Activated T-helper 1 cell treated with anti-CD3 and anti-CD28 coated beads, Interleukin-12 subunit alpha, Interleukin-12 subunit beta, Interleukin-2, Interleukin-4 antibody, amounts not matched to agents 30 ng/mL and 10 ng/mL and 1 ng/mL, durations not matched to agents 14 hours and 24 hours and 36 hours (primary cell): ENCODE measurements around the gene DAGLB. TPM values are rescaled to one million over a fixed set of nuclear protein-coding genes. Genes with fewer than 3 reads are reported as not detected.
"Not testable (repeated sequence)": the region's sequence is repeated elsewhere in the genome, so short reads cannot be mapped to it uniquely, and the experiment has no call there.

Experiments
- DNase-seq: peaks from one replicate; pipeline ENCODE4 v3.0.0; 2021; ENCODE audit warnings: low spot score
- H3K27ac Mint-ChIP-seq: one replicate; pipeline ENCODE4 v1.8.0; 2021; ENCODE audit warnings: mild to moderate bottlenecking, mixed read lengths
- H3K27me3 Mint-ChIP-seq: one replicate; pipeline ENCODE4 v1.8.0; 2022; ENCODE audit warnings: mild to moderate bottlenecking, moderate library complexity, mixed read lengths; ENCODE audit not compliant: insufficient read depth
- H3K36me3 Mint-ChIP-seq: one replicate; pipeline ENCODE4 v1.8.0; 2021; ENCODE audit warnings: low read depth, mixed read lengths
- H3K4me1 Mint-ChIP-seq: one replicate; pipeline ENCODE4 v1.8.0; 2021; ENCODE audit warnings: low read depth, mixed read lengths
- H3K4me3 Mint-ChIP-seq: one replicate; pipeline ENCODE4 v1.8.0; 2021; ENCODE audit warnings: mild to moderate bottlenecking, moderate library complexity, mixed read lengths
- H3K9me3 Mint-ChIP-seq: one replicate; pipeline ENCODE4 v1.8.0; 2021; ENCODE audit warnings: mixed read lengths
- intact Hi-C: fragments of 100-400 bp; cut with micrococcal nuclease; formaldehyde crosslinking; loops from one replicate; pipeline ENCODE4 v1.15.1; 2024
- total RNA-seq: library from RNA; stranded (reverse); gene quantifications from 2 replicates; pipeline ENCODE4 v1.2.3, GENCODE V29; 2022

DAGLB gene
- total RNA-seq, 1 donor from 2014 or later = 20.3 TPM

DNA sequence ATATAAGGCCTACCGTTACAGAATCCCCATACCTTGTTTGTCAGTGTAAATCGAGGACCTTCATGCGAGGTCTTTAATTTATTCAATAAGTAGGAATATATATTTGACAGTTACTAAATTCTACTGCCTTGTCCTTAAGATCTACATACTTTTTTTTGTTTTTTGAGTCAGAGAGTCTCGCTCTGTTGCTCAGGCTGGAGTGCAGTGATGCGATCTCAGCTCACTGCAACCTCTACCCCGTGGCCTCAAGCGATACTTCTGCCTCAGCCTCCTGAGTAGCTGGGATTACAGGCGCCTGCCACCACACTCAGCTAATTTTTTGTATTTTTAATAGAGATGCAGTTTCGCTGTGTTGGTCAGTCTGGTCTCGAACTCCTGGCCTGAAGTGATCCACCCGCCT lies 65.9 kb downstream of the DAGLB start:
- H3K4me1 Mint-ChIP-seq = peaks cover 68% of the 10 kb centered on the region
- intact Hi-C loops, H3K9me3 Mint-ChIP-seq, H3K4me3 Mint-ChIP-seq, H3K27ac Mint-ChIP-seq, DNase-seq, H3K27me3 Mint-ChIP-seq: not testable (repeated sequence)
- H3K36me3 Mint-ChIP-seq = peaks cover 18% of the 10 kb centered on the region

DNA sequence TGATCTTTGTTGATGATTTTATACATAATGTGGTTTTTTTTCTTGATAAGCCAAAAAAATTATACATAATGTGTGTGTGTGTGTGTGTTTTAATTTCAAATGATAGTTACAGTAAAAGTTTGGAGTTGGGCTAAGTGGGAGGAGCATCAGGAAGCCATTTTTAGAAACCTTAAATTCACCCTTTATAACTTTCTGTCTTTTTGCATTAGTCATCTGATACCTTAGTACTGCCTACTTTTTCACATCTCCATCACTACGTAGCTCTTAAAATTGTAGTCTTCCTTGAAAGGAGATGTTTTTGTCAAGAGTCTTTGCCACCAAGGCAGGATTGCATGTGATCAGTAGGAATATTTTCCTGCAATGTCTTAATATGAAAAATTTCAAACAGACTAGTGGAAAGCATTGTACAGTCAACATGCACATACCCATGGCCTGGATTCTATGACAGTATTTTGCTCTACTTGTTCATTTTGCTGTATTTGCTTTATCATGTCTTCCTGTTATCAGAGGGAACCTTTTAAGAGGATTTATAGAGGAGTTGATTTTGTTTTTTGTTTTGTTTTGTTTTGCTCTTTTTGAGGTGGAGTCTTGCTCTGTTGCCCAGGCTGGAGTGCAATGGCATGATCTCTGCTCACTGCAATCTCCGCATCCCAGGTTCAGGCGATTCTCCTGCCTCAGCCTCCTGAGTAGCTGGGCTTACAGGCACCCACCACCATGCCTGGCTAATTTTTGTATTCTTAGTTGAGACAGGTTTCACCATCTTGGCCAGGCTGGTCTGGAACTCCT lies 67.3 kb downstream of the DAGLB start:
- no peaks in the 10 kb centered on the region for H3K27me3 Mint-ChIP-seq
- H3K4me1 Mint-ChIP-seq = peaks cover 65% of the 10 kb centered on the region
- no peak for DNase-seq
- peak overlapping the region; percentile 50 for H3K27ac Mint-ChIP-seq
- intact Hi-C loops = no loop called here
- H3K4me3 Mint-ChIP-seq = no peak overlapping the region
- peaks cover 19% of the 10 kb centered on the region for H3K36me3 Mint-ChIP-seq
- H3K9me3 Mint-ChIP-seq = no peaks in the 10 kb centered on the region

DNA sequence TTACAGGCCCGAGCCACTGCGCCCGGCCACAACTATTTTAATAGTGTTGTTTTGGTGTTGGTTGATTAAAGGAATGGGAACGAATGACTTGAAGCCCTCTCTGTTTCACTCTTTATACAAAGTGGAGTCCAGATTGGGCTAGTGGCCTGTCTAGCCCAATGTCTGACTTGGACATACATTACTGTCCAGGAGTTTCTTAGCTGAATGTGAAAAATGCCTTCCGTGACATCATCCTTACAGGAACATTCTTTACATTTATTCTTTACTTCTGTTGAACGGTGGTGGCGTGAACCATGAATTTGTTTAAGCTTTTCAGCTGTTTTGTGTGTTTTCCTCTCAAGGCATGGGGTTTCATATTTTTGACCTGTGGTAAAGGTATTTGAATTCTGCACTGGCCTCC lies 67.9 kb downstream of the DAGLB start:
- H3K9me3 Mint-ChIP-seq = no peaks in the 10 kb centered on the region
- H3K36me3 Mint-ChIP-seq = peaks cover 22% of the 10 kb centered on the region
- intact Hi-C loops = no loop called here
- H3K4me1 Mint-ChIP-seq = peaks cover 62% of the 10 kb centered on the region
- no peak for DNase-seq
- H3K27ac Mint-ChIP-seq = no peak overlapping the region
- no peaks in the 10 kb centered on the region for H3K27me3 Mint-ChIP-seq
- H3K4me3 Mint-ChIP-seq = no peak overlapping the region

DNA sequence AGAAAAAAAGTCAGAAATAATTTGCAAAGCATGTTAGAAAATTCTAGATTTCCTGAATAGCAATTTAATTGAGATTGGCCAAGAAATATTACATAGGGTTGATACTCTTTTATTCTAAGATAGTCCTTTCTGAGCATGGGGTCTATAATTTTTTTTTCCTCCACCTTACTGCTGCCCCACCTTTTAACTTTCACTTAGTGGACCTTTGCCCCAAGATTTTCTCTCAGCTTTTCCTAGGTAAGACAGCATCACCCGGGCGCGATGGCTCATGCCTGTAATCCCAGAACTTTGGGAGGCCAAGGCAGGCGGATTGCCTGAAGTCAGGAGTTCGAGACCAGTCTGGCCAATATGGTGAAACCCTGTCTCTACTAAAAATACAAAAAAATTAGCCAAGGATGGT lies 69.2 kb downstream of the DAGLB start:
- H3K27ac Mint-ChIP-seq, intact Hi-C loops, DNase-seq, H3K9me3 Mint-ChIP-seq, H3K27me3 Mint-ChIP-seq, H3K4me3 Mint-ChIP-seq: not testable (repeated sequence)
- H3K36me3 Mint-ChIP-seq = peaks cover 22% of the 10 kb centered on the region
- peaks cover 55% of the 10 kb centered on the region for H3K4me1 Mint-ChIP-seq

DNA sequence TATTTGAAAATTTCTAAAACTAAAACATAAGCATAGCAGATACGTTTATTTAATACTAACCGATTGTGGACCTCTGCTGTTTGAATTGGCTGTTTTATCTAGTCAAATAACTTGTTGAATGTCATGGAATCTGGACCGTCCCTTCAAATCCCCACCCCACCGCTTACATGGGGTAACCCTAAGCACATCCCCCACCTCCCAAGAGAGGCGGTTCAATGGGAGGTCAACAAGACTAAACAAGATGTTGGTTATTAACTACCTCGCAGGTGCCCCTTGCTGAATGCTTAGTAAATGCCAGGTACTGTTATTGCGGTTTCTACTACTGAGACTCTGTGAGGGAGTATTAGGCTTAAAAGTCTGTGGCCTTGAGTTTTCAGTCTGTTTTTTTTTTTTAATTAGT lies 70.9 kb downstream of the DAGLB start:
- Mint-ChIP-seq H3K36me3 (peaks cover 15% of the 10 kb centered on the region), H3K4me1 (peaks cover 37% of the 10 kb centered on the region), H3K27ac (no peak overlapping the region), H3K27me3 (no peaks in the 10 kb centered on the region), H3K9me3 (no peaks in the 10 kb centered on the region), H3K4me3 (peak overlapping the region; percentile 53)
- DNase-seq = no peak
- intact Hi-C loops = no loop called here

DNA sequence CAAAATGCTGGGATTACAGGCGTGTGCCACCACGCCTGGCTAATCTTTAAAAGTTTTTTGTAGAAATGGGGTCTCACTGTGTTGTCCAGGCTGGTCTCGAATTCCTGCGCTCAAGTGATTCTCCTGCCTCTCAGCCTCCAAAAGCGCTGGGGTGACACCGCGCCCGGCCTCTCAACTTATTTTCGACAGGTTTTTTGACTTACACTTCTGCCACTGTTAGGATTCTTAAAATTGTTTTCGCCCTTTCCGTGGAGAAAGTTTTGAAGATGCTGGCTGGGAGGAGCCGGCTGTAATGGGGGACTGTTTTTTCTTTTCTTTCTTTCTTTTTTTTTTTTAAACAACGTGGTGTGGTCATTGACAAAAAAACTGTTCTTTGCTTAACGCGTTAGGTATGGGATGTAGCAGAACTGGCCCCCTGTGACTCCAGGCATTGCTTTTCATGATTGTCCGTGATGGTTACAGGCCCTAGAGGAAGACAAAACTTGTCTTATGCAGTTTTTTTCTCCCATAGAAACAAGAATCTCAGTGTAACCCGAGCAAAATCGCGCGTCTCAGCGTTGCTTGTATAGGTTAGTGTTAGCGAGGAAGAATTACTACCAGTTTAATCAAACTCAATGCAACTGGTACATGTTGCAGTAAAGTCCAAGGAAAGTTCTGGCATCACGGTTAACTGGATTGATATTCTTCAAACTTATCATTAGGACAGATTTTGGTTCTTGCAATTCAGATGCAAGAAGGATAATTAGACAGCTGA lies 72.2 kb downstream of the DAGLB start:
- Mint-ChIP-seq H3K36me3 (peaks cover 15% of the 10 kb centered on the region), H3K9me3 (no peaks in the 10 kb centered on the region), H3K4me1 (peaks cover 30% of the 10 kb centered on the region), H3K4me3 (peak overlapping the region; percentile 94), H3K27me3 (no peaks in the 10 kb centered on the region), H3K27ac (peak overlapping the region; percentile 93)
- intact Hi-C loops = no loop called here
- peak; percentile 8 for DNase-seq

DNA sequence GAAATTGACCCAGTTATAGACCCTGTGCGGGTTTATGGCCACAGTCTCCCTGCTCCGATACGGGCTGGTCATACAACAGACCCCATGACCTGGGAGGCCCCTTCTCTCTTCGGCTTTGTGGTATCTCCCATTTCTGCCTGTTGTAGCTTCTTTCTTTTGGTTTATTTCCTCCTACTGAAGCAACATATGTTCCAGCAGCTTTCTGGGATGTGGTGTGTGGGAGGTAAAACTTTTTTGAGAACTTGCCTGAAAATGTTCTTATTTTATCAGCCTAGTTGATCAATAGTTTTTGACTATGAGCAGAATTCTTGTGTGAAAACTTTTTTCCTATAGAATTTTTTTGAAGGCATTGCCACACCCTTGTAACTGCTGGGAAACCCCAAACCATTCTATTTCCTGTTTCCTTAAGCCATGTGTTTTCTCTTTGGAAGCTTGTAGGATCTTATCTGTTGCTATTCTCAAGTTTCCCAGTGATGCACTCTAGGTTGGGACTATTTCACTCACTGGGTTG lies 80.0 kb downstream of the DAGLB start:
- Mint-ChIP-seq H3K9me3 (no peaks in the 10 kb centered on the region), H3K27me3 (no peaks in the 10 kb centered on the region), H3K4me3 (no peak overlapping the region), H3K27ac (no peak overlapping the region), H3K4me1 (peaks cover 7% of the 10 kb centered on the region), H3K36me3 (no peaks in the 10 kb centered on the region)
- DNase-seq = no peak
- intact Hi-C loops = no loop called here

DNA sequence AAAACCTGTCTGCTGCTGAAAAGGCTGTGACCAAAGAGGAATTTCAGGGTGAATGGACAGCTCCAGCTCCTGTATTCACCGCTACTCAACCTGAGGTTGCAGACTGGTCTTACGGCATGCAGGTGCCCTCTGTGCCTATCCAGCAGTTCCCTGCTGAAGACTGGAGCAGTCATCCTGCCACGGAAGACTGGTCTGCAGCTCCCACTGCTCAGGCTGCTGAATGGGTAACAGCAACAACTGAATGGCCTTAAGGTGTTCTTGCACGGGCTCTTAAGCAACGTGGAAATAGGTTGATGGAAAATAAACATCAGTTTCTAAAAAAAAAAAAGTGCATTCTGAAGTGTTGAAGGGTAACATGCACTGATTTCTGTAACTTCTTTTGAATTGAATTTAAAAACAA lies 82.3 kb downstream of the DAGLB start:
- DNase-seq = no peak
- no peaks in the 10 kb centered on the region for H3K27me3 Mint-ChIP-seq
- H3K27ac Mint-ChIP-seq = no peak overlapping the region
- H3K4me1 Mint-ChIP-seq = peaks cover 7% of the 10 kb centered on the region
- no peaks in the 10 kb centered on the region for H3K36me3 Mint-ChIP-seq
- H3K9me3 Mint-ChIP-seq = no peaks in the 10 kb centered on the region
- H3K4me3 Mint-ChIP-seq = no peak overlapping the region
- intact Hi-C loops = no loop called here

DNA sequence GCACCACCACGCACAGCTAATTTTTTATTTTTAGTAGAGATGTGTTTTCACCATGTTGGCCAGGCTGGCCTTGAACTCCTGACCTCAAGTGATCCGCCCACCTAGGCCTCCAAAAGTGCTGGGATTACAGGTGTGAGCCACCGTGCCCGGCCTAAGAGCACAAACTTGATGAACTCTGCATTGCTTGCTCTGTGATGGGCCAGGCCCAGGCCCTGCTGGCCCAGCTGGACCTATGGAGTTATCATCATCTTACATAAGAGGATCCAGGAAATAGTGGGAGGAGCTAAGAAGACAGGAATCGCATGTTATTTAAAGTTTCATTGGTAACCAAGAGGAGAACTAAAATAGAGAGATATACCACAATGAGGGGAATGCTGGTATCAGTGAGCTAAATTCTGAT lies 86.9 kb downstream of the DAGLB start:
- intact Hi-C loops = no loop called here

DNA sequence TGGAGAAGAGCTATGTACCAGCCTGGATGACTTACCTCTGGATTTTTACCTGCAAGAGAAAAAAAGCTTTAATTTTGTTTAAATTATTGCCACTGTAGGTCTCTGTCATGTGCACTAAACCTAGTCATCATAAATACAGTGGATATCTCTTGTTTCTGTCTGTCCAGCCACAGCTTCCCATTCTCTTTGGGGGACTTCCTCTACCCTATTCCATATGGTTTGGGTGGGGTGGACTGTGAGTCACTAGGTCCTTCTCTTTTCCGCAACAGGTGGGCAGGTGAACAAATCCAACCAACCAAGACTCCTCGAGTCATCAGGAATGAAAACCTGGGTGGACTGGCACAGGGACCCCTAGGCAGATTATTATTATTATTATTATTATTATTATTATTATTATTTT lies 88.0 kb downstream of the DAGLB start:
- Mint-ChIP-seq H3K27ac (no peak overlapping the region), H3K4me3 (no peak overlapping the region), H3K4me1 (no peaks in the 10 kb centered on the region)

More for the DNA sequence above, 86.9 kb downstream of the DAGLB start:
- H3K27me3 Mint-ChIP-seq = peaks cover 3% of the 10 kb centered on the region
- no peaks in the 10 kb centered on the region for H3K4me1 Mint-ChIP-seq
- DNase-seq = no peak
- no peak overlapping the region for H3K27ac Mint-ChIP-seq
- H3K9me3 Mint-ChIP-seq = no peaks in the 10 kb centered on the region
- no peak overlapping the region for H3K4me3 Mint-ChIP-seq
- H3K36me3 Mint-ChIP-seq = no peaks in the 10 kb centered on the region

More for the DNA sequence above, 88.0 kb downstream of the DAGLB start:
- no peaks in the 10 kb centered on the region for H3K36me3 Mint-ChIP-seq
- no peaks in the 10 kb centered on the region for H3K9me3 Mint-ChIP-seq
- DNase-seq = no peak
- H3K27me3 Mint-ChIP-seq = peaks cover 3% of the 10 kb centered on the region
- intact Hi-C loops = no loop called here

Other genes with a start within 250 kb of the DAGLB start
- gene CYTH3, start 175.3 kb downstream of the DAGLB start, total RNA-seq = 0.65 and 1.7 TPM in 2 replicates
- gene FAM220A, start 99.0 kb downstream of the DAGLB start, total RNA-seq = 8.2 and 12.4 TPM in 2 replicates
- 160 and 163 TPM in 2 replicates for gene RAC1, start 73.4 kb downstream of the DAGLB start, total RNA-seq
- 73.0 and 74.6 TPM in 2 replicates for gene KDELR2, start 36.2 kb upstream of the DAGLB start, total RNA-seq
- gene GRID2IP, start 103.5 kb upstream of the DAGLB start, total RNA-seq = 0.08 and 0.12 TPM in 2 replicates
- gene ZDHHC4, start 129.5 kb upstream of the DAGLB start, total RNA-seq = 21.0 and 24.6 TPM in 2 replicates
- 44.6 and 46.6 TPM in 2 replicates for gene INTS15, start 142.1 kb upstream of the DAGLB start, total RNA-seq
- gene ZNF853, start 167.7 kb upstream of the DAGLB start, total RNA-seq = 0.41 and 0.42 TPM in 2 replicates
- gene ZNF316, start 189.4 kb upstream of the DAGLB start, total RNA-seq = 30.7 and 33.8 TPM in 2 replicates